Uterus (tissue), 2 donors: ENCODE results near the gene HSPA2.

Experiments used
- POLR2A ChIP-seq, 2 donors: fragments of 450-650 bp; IDR thresholded peaks; one replicate each; pipeline ENCODE4 v1.6.1; 2016; ENCODE audit warnings: antibody characterized with exemption in 2 of 2, mild to moderate bottlenecking in 1 of 2, moderate library complexity in 1 of 2
- TF ChIP-seq, protein P1 (sequence below), 4 experiments: fragments of 200-600 bp in 2 of 4; fragments of 450-650 bp in 2 of 4; sonication (generic) in 2 of 4; IDR thresholded peaks; one replicate each; pipeline ENCODE4 v1.5.1; 2016 to 2019; ENCODE audit warnings: antibody characterized with exemption in 4 of 4, mild to moderate bottlenecking in 2 of 4, moderate library complexity in 1 of 4

DNA sequence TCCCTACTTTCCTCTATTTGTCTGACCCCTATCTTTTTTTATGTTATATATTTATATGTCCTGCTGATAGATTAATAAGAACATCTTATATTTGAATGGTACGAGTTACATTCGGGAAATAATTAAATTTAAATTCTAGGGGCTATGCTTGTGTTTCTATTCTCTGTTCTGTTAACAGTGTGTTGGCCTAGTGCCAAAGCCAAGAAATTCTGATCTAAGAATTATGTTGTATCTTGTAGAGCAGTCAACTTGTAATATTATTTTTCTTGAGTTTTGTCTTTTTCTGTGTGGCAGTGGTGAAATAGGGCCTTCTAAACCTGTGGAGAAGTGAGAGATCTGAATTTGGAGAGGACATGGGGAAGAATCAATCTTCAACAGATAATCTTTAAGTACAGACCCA lies 9.0 kb upstream of the HSPA2 start:
- TF ChIP-seq, protein P1, sequence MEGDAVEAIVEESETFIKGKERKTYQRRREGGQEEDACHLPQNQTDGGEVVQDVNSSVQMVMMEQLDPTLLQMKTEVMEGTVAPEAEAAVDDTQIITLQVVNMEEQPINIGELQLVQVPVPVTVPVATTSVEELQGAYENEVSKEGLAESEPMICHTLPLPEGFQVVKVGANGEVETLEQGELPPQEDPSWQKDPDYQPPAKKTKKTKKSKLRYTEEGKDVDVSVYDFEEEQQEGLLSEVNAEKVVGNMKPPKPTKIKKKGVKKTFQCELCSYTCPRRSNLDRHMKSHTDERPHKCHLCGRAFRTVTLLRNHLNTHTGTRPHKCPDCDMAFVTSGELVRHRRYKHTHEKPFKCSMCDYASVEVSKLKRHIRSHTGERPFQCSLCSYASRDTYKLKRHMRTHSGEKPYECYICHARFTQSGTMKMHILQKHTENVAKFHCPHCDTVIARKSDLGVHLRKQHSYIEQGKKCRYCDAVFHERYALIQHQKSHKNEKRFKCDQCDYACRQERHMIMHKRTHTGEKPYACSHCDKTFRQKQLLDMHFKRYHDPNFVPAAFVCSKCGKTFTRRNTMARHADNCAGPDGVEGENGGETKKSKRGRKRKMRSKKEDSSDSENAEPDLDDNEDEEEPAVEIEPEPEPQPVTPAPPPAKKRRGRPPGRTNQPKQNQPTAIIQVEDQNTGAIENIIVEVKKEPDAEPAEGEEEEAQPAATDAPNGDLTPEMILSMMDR (IDR thresholded peaks at IDR 0.05): no peak
- TF ChIP-seq POLR2A (IDR thresholded peaks at IDR 0.05): no peak
